ENCODE results near the gene IGSF9B.

IGSF9B gene

GRCh38 chr11:133922078-133922870 lies 34.5 kb downstream of the IGSF9B start:
- Histone ChIP-seq H3K27me3 (ENCODE audit: control insufficient read depth, insufficient read depth, low read length, poor library complexity, severe bottlenecking) (no peaks in the 10 kb centered on the region), H3K9me3 (ENCODE audit: control insufficient read depth, low read length) (no peaks in the 10 kb centered on the region), H3K36me3 (ENCODE audit: control insufficient read depth, insufficient read depth, low read length) (peaks cover 13% of the 10 kb centered on the region), H3K4me1 (ENCODE audit: control insufficient read depth, insufficient read depth, low read length) (no peaks in the 10 kb centered on the region), H3K27ac (ENCODE audit: insufficient read depth, low read depth, low read length, poor library complexity, severe bottlenecking) (no peak overlapping the region), H3K4me3 (ENCODE audit: insufficient read depth, low read depth, low read length) (no peak overlapping the region)
- WGBS, 2 experiments, result 96 to 97% methylated on average over 23 of the region's 23 CpGs

DNA sequence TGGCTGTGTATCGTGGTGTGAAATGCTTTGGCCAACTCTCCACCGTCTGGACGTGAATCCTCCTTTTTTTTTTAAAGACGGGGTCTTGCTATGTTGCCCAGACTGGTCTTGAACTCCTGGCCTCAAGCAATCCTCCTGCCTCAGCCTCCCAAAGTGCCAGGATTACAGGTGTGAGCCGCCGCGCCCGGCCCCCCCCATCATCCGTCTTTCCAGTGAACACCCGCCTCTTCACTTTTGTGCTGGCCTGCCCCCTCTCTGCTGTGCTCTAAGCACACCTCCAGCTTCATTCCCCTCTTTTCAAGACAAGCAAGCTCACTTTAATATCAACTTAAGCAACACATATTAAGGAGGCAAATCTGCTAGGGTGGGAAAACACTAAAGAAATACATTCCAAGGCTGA lies 35.3 kb downstream of the IGSF9B start:
- H3K4me1 ChIP-seq (ENCODE audit: control insufficient read depth, insufficient read depth, low read length), result no peaks in the 10 kb centered on the region
- H3K9me3 ChIP-seq (ENCODE audit: control insufficient read depth, low read length), result no peaks in the 10 kb centered on the region
- H3K27me3 ChIP-seq (ENCODE audit: control insufficient read depth, insufficient read depth, low read length, poor library complexity, severe bottlenecking), result no peaks in the 10 kb centered on the region
- whole genome bisulfite sequencing, 2 experiments, result 94% methylated on average over 10 of the region's 10 CpGs
- H3K27ac ChIP-seq (ENCODE audit: insufficient read depth, low read depth, low read length, poor library complexity, severe bottlenecking), result no peak overlapping the region
- no peak overlapping the region for H3K4me3 ChIP-seq (ENCODE audit: insufficient read depth, low read depth, low read length)
- peaks cover 13% of the 10 kb centered on the region for H3K36me3 ChIP-seq (ENCODE audit: control insufficient read depth, insufficient read depth, low read length)

- Histone ChIP-seq H3K4me1 (ENCODE audit: control insufficient read depth, insufficient read depth, low read length) (no peaks in the 10 kb centered on the region), H3K27ac (ENCODE audit: insufficient read depth, low read depth, low read length, poor library complexity, severe bottlenecking) (no peak overlapping the region), H3K9me3 (ENCODE audit: control insufficient read depth, low read length) (no peaks in the 10 kb centered on the region), H3K36me3 (ENCODE audit: control insufficient read depth, insufficient read depth, low read length) (peaks cover 13% of the 10 kb centered on the region), H3K4me3 (ENCODE audit: insufficient read depth, low read depth, low read length) (no peak overlapping the region), H3K27me3 (ENCODE audit: control insufficient read depth, insufficient read depth, low read length, poor library complexity, severe bottlenecking) (no peaks in the 10 kb centered on the region)
- 95 to 96% methylated on average over 33 of the region's 33 CpGs for WGBS, 2 experiments
These were observed 35.7 kb downstream of the IGSF9B start for GRCh38 chr11:133921026-133921425.

DNA sequence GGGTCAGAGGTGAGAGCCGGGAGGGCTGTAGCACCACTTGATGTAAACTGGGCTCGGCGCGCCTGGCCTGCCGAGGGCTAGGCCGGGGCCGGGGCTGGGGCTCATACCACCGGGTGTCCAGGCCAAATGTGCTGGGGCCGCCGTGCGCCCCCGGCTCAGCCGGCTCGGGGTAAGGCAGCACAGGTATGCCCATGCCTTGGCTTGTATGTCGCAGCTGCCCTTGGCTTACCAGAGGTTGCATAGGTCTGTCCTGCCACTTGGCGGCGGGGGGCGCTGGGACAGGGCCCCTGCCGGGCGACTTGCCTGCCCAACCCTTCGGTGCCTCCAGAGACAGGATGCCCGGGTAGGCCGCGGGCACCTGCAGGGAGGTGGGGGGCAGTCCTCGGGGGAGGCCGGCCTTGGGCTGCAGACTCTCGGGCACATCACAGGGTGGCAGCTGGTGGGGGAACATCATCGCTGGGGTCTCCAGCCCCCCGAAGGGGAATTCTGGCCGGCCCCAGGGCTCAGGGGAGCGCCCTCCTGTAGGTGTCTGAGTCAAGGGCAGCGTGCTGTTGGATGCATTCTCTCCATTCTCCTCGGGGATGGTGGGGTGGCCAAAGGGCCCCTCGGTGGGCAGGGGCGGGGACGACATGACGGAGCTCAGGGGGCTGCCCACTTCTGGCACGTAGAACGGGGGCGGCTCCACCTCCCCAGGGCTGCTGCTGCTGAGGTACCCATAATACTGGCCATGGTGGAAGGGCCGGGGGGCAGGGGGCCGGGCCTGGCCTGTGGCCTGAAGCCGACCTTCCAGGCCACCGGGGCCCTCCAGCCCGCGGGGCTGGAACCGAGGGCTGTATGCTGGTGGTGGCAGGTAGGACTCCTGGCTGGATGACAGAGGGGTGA lies 36.4 kb downstream of the IGSF9B start:
- H3K4me1 ChIP-seq (ENCODE audit: control insufficient read depth, insufficient read depth, low read length), result no peaks in the 10 kb centered on the region
- WGBS, 2 experiments, result 96% methylated on average over 47 of the region's 47 CpGs

GRCh38 chr11:133919330-133920108 lies 37.2 kb downstream of the IGSF9B start:
- Histone ChIP-seq H3K27me3 (ENCODE audit: control insufficient read depth, insufficient read depth, low read length, poor library complexity, severe bottlenecking) (no peaks in the 10 kb centered on the region), H3K4me3 (ENCODE audit: insufficient read depth, low read depth, low read length) (no peak overlapping the region), H3K36me3 (ENCODE audit: control insufficient read depth, insufficient read depth, low read length) (no peaks in the 10 kb centered on the region), H3K4me1 (ENCODE audit: control insufficient read depth, insufficient read depth, low read length) (no peaks in the 10 kb centered on the region), H3K27ac (ENCODE audit: insufficient read depth, low read depth, low read length, poor library complexity, severe bottlenecking) (no peak overlapping the region), H3K9me3 (ENCODE audit: control insufficient read depth, low read length) (no peaks in the 10 kb centered on the region)
- WGBS, 2 experiments, result 92 to 93% methylated on average over 66 of the region's 66 CpGs

More for the DNA sequence above, 36.4 kb downstream of the IGSF9B start:
- Histone ChIP-seq H3K9me3 (ENCODE audit: control insufficient read depth, low read length) (no peaks in the 10 kb centered on the region), H3K4me3 (ENCODE audit: insufficient read depth, low read depth, low read length) (no peak overlapping the region), H3K27me3 (ENCODE audit: control insufficient read depth, insufficient read depth, low read length, poor library complexity, severe bottlenecking) (no peaks in the 10 kb centered on the region), H3K27ac (ENCODE audit: insufficient read depth, low read depth, low read length, poor library complexity, severe bottlenecking) (no peak overlapping the region), H3K36me3 (ENCODE audit: control insufficient read depth, insufficient read depth, low read length) (peaks cover 8% of the 10 kb centered on the region)

DNA sequence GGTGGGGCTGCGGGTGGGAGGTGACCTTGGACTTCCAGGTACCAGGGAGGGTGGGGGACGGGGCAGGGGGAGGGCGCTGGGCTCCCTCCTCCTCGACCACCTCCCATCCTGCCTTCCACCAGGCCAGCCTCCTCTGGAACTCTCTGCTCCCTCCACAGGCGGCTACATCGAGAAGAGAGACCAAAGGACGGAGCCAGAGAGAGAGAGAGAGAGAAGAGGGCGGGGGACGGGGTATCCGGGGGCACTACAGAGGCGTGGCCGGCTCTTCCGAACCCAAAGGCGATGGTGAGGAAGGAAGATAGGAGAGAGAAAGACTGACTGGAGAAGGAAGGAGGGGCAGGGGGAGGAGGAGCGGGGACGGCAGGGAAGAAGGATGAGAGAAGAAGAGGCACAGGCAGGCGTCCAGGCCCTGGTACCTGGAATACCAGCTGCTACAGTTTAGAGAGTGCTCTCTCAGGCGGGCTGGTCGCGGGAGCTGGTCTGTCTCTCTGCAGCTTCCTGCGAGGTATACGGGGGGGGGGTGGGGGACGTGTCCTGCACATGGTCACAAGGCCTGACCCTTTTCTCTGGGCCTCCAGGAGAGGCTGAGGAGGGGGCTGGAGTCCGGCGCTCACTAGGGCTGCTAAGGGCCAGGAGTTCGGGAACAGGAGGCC lies 38.0 kb downstream of the IGSF9B start:
- H3K4me1 ChIP-seq (ENCODE audit: control insufficient read depth, insufficient read depth, low read length), result no peaks in the 10 kb centered on the region
- peak overlapping the region; percentile 31 for H3K4me3 ChIP-seq (ENCODE audit: insufficient read depth, low read depth, low read length)
- H3K36me3 ChIP-seq (ENCODE audit: control insufficient read depth, insufficient read depth, low read length), result no peaks in the 10 kb centered on the region
- no peaks in the 10 kb centered on the region for H3K9me3 ChIP-seq (ENCODE audit: control insufficient read depth, low read length)
- H3K27ac ChIP-seq (ENCODE audit: insufficient read depth, low read depth, low read length, poor library complexity, severe bottlenecking), result no peak overlapping the region
- no peaks in the 10 kb centered on the region for H3K27me3 ChIP-seq (ENCODE audit: control insufficient read depth, insufficient read depth, low read length, poor library complexity, severe bottlenecking)
- WGBS, 2 experiments, result 35 to 38% methylated on average over 23 to 26 of the region's 26 CpGs

DNA sequence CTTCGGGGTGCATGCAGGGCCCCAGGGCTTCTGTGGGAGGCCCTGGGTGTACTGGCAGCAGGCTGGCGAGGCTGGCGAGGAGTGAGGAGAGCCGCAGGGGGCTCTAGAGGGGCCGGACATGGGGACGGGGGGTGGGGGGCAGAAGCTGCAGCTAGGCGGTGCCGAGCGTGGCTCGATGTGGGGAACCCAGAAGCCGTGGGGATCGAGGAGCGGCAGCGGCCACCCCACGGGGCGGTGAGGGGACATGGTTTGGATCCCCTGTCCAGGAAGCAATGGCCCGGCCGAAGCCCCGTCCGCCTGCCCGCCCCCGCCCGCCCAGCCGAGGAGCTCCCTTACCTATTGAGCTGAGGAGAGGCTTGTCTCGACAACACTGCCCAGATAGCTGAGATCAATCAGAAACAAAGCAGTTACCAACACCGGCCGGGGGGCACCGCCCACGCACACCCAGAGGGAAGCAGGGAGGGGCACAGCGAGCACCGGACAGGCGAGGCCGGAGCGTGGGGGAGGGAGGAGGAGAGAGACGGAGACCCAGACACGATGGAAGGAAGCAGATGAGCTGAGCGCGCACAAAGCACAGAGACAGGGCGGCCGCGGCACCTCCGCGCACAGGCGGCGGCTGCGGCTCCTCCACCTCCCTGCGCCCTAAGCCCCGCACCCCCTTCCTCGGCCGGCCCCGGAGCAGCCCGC lies 38.7 kb downstream of the IGSF9B start:
- Histone ChIP-seq H3K27ac (ENCODE audit: insufficient read depth, low read depth, low read length, poor library complexity, severe bottlenecking) (no peak overlapping the region), H3K4me3 (ENCODE audit: insufficient read depth, low read depth, low read length) (peak overlapping the region; percentile 31), H3K4me1 (ENCODE audit: control insufficient read depth, insufficient read depth, low read length) (no peaks in the 10 kb centered on the region), H3K9me3 (ENCODE audit: control insufficient read depth, low read length) (no peaks in the 10 kb centered on the region), H3K36me3 (ENCODE audit: control insufficient read depth, insufficient read depth, low read length) (no peaks in the 10 kb centered on the region), H3K27me3 (ENCODE audit: control insufficient read depth, insufficient read depth, low read length, poor library complexity, severe bottlenecking) (no peaks in the 10 kb centered on the region)
- WGBS, 2 experiments, result 46 to 52% methylated on average over 52 of the region's 52 CpGs

- WGBS, 2 experiments, result 91 to 92% methylated on average over 14 of the region's 14 CpGs
- Histone ChIP-seq H3K4me1 (ENCODE audit: control insufficient read depth, insufficient read depth, low read length) (no peaks in the 10 kb centered on the region), H3K4me3 (ENCODE audit: insufficient read depth, low read depth, low read length) (no peak overlapping the region), H3K27me3 (ENCODE audit: control insufficient read depth, insufficient read depth, low read length, poor library complexity, severe bottlenecking) (no peaks in the 10 kb centered on the region), H3K36me3 (ENCODE audit: control insufficient read depth, insufficient read depth, low read length) (no peaks in the 10 kb centered on the region), H3K9me3 (ENCODE audit: control insufficient read depth, low read length) (no peaks in the 10 kb centered on the region), H3K27ac (ENCODE audit: insufficient read depth, low read depth, low read length, poor library complexity, severe bottlenecking) (no peak overlapping the region)
These were observed 39.9 kb downstream of the IGSF9B start for GRCh38 chr11:133916784-133917440.

DNA sequence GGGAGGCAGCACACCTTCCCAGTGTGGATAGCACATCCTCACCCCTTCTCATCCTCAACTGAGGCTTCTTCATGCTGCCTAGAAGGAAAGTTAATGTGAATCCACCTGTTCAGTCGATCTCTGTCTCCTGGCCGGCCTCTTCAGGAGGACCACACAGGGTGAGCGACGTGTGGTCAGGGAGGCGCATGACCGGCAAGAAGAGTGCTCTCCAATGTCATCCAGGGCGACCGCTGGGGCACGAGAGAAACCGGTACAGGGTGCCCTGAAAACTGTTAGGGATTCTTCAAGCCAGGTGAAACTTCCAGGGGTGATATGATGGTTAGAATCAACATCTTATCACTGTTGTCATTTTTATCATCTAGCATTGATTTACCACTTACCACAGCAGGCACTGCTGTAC lies 43.0 kb downstream of the IGSF9B start:
- H3K4me3 ChIP-seq (ENCODE audit: insufficient read depth, low read depth, low read length), result no peak overlapping the region
- no peaks in the 10 kb centered on the region for H3K27me3 ChIP-seq (ENCODE audit: control insufficient read depth, insufficient read depth, low read length, poor library complexity, severe bottlenecking)
- 94 to 96% methylated on average over 10 of the region's 10 CpGs for WGBS, 2 experiments
- H3K36me3 ChIP-seq (ENCODE audit: control insufficient read depth, insufficient read depth, low read length), result no peaks in the 10 kb centered on the region
- no peaks in the 10 kb centered on the region for H3K9me3 ChIP-seq (ENCODE audit: control insufficient read depth, low read length)
- no peak overlapping the region for H3K27ac ChIP-seq (ENCODE audit: insufficient read depth, low read depth, low read length, poor library complexity, severe bottlenecking)
- no peaks in the 10 kb centered on the region for H3K4me1 ChIP-seq (ENCODE audit: control insufficient read depth, insufficient read depth, low read length)
